ENCODE measurements around the gene TEAD1.

DNA sequence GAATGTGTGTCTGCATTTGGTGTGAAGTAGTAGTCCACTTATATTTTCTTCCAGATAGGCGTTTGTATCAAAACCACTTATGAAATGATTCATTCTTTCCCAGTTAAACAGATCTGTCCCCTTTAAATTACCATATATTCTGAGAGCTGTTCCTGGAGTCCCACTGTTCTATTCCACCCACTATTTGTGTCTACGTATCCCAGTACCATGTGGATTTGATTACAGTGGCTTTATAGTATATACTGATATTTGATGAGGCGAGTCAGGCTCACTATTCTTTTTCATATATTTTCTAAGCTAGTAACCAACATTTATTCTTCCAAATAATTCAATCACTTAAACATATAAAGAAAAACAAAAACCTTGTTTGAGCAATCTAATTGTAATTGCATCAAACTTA, 253.0 kb downstream of the TEAD1 start:
- TF ChIP-seq POLR2AphosphoS5 (IDR thresholded peaks at IDR 0.05; ENCODE audit: insufficient read depth, low read depth, low read length) (no peak), GATA2 (IDR thresholded peaks at IDR 0.05; ENCODE audit: insufficient read depth, insufficient read length, low read depth, low read length) (no peak), POLR2A (IDR thresholded peaks at IDR 0.05; ENCODE audit: low read depth, low read length) (no peak)
- TF ChIP-seq, protein P1, sequence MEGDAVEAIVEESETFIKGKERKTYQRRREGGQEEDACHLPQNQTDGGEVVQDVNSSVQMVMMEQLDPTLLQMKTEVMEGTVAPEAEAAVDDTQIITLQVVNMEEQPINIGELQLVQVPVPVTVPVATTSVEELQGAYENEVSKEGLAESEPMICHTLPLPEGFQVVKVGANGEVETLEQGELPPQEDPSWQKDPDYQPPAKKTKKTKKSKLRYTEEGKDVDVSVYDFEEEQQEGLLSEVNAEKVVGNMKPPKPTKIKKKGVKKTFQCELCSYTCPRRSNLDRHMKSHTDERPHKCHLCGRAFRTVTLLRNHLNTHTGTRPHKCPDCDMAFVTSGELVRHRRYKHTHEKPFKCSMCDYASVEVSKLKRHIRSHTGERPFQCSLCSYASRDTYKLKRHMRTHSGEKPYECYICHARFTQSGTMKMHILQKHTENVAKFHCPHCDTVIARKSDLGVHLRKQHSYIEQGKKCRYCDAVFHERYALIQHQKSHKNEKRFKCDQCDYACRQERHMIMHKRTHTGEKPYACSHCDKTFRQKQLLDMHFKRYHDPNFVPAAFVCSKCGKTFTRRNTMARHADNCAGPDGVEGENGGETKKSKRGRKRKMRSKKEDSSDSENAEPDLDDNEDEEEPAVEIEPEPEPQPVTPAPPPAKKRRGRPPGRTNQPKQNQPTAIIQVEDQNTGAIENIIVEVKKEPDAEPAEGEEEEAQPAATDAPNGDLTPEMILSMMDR (IDR thresholded peaks at IDR 0.05; ENCODE audit: extremely low read depth in 1 of 2, insufficient read depth in 1 of 2, low read depth in 1 of 2, low read length in 2 of 2) = no peak
